ENCODE results near the gene PRXL2B.

GRCh38 chr1:2571348-2571747 lies 15.2 kb upstream of the PRXL2B start:
- no peak for TF ChIP-seq CTCF (conservative IDR thresholded peaks at IDR 0.05)
- no peak for TF ChIP-seq ZFX (IDR thresholded peaks at IDR 0.05)

Measured in C4-2B (cell line).